Right atrium auricular region (tissue), 2 donors: ENCODE measurements around the gene DOLPP1. TPM values are rescaled to one million over a fixed set of nuclear protein-coding genes. Genes with fewer than 3 reads are reported as not detected.

Experiments
- DNase-seq: peaks from one replicate; pipeline ENCODE4 v3.0.0-alpha.2; 2019; ENCODE audit warnings: low spot score
- H3K27ac ChIP-seq, 2 donors: fragments of 200-600 bp; sonication (generic); 1 replicate in 1 of 2; 2 replicates in 1 of 2; pipeline ENCODE4 v1.5.1; 2016 to 2019
- H3K27me3 ChIP-seq, 2 donors: fragments of 200-600 bp; sonication (generic); one replicate each; pipeline versions ENCODE4 v1.5.1 to v1.6.0; 2017 to 2019
- H3K36me3 ChIP-seq: fragments of 200-600 bp; sonication (generic); one replicate; pipeline ENCODE4 v1.5.1; 2016
- H3K4me1 ChIP-seq, 2 donors: fragments of 200-600 bp; sonication (generic); one replicate each; pipeline versions ENCODE4 v1.5.1 to v1.6.0; 2017 to 2019
- H3K4me3 ChIP-seq, 2 donors: fragments of 200-600 bp; sonication (generic); 1 replicate in 1 of 2; 2 replicates in 1 of 2; pipeline ENCODE4 v1.5.1; 2017 to 2019; ENCODE audit warnings: mild to moderate bottlenecking in 1 of 2, moderate library complexity in 1 of 2
- H3K9me3 ChIP-seq, 2 donors: fragments of 200-600 bp; sonication (generic); one replicate each; pipeline ENCODE4 v1.5.1; 2019
- total RNA-seq, 2 donors: library from RNA; depleted of rRNA; stranded (reverse); fragments of >200 nt; gene quantifications; one replicate each; pipeline ENCODE4 v1.1.0, GENCODE V29; 2016
- TF ChIP-seq, protein P1 (sequence below), 2 donors: fragments of 200-600 bp; sonication (generic); IDR thresholded peaks; one replicate each; pipeline ENCODE4 v1.5.1; 2019; ENCODE audit warnings: antibody characterized with exemption in 2 of 2

DOLPP1 gene
- total RNA-seq, 2 donors from 2014 or later: 4.8 to 5.4 TPM

DNA sequence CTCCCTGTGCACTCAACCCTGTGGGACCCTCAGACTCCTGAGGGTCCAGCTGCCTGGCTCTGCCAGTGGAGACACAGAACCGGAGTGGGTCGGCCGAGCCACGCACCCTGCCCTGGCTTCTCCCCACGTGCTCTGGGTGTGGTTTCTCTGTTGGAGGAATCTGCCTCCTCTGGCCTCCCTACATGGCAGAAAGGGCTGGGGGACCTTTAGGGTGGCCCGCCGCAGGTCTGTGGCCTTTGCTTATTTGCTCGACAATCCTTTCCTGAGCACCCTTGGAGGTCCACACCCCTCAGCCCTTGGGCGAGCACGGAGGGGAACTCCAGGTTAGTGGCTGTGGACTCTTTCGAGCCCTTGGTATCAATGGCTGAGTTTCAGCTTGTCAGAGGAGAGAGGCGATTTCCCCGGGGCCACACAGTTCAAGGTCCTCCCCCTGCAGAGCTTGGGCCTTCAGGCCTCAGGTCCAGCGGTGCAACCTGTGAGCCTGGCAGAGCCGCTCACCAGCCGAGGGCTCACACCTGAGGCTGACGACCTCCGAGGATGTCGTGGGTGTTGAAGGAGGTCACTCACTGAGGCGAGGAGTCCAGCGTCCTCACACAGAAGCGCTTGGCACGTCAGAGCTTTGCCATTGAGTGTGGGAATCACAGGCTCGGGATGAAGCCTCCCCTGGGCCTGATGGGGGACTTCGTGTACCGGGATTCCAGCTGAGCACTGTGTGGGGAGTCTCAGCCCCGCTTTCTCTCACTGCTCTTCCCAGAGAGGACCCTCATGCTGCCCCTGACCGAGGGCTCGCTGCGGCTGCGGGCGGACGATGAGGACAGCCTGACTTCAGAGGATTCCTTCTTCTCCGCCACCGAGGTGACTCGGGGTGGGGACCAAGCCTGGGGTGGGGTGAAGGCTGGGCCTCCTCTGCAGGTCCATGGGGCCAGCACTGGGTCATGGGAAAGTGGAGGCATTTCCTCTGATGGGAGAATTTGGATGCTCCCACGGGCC, 20.8 kb upstream of the DOLPP1 start:
- no peak overlapping the region for H3K27ac ChIP-seq
- no peaks in the 10 kb centered on the region for H3K27me3 ChIP-seq
- no peaks in the 10 kb centered on the region for H3K9me3 ChIP-seq
- H3K4me3 ChIP-seq: no peak overlapping the region
- peaks cover 68% of the 10 kb centered on the region for H3K36me3 ChIP-seq
- no peak for DNase-seq
- TF ChIP-seq, protein P1, sequence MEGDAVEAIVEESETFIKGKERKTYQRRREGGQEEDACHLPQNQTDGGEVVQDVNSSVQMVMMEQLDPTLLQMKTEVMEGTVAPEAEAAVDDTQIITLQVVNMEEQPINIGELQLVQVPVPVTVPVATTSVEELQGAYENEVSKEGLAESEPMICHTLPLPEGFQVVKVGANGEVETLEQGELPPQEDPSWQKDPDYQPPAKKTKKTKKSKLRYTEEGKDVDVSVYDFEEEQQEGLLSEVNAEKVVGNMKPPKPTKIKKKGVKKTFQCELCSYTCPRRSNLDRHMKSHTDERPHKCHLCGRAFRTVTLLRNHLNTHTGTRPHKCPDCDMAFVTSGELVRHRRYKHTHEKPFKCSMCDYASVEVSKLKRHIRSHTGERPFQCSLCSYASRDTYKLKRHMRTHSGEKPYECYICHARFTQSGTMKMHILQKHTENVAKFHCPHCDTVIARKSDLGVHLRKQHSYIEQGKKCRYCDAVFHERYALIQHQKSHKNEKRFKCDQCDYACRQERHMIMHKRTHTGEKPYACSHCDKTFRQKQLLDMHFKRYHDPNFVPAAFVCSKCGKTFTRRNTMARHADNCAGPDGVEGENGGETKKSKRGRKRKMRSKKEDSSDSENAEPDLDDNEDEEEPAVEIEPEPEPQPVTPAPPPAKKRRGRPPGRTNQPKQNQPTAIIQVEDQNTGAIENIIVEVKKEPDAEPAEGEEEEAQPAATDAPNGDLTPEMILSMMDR (IDR thresholded peaks at IDR 0.05): no peak
- H3K4me1 ChIP-seq: no peaks in the 10 kb centered on the region

DNA sequence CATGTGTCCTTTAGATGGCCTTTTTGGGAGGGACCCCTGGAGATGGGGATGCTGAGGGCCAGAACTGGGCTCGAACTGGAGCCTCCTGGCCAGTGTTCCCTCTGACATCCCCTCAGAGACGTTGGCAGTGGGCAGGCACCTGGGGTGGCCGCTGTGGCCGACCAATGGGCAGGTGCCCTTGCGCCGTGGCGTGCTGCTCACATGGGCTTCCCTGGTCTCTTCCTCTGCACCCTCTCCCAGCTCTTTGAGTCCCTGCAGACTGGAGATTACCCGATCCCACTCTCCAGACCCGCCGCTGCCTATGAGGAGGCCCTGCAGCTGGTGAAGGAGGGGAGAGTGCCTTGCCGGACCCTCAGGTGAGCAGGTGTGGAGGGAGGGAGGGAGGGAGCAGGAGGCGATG, 19.9 kb upstream of the DOLPP1 start:
- Histone ChIP-seq H3K9me3 (no peaks in the 10 kb centered on the region), H3K4me1 (no peaks in the 10 kb centered on the region), H3K4me3 (no peak overlapping the region), H3K27ac (no peak overlapping the region), H3K36me3 (peaks cover 77% of the 10 kb centered on the region), H3K27me3 (no peaks in the 10 kb centered on the region)
- no peak for DNase-seq
- TF ChIP-seq, protein P1 (IDR thresholded peaks at IDR 0.05): no peak

DNA sequence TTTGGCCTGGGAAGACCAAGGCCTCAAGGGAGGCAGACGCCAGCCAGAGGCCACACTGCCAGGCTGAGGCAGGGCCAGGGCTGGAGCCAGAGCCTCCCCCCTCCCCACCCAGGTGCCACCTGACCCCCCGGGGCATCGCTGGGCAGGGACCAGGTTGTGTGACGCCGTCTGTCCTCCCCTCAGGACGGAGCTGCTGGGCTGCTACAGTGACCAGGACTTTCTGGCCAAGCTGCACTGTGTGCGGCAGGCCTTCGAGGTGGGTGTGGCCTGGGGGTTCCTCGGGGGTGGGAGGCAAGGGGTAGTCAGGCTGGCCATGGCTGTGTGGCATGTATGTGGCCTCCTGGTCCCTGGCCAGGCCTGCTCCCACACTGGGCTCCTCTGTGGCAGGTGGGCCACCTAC, 17.9 kb upstream of the DOLPP1 start:
- Histone ChIP-seq H3K27me3 (no peaks in the 10 kb centered on the region), H3K27ac (no peak overlapping the region), H3K4me1 (no peaks in the 10 kb centered on the region), H3K36me3 (peaks cover 78% of the 10 kb centered on the region), H3K4me3 (no peak overlapping the region), H3K9me3 (no peaks in the 10 kb centered on the region)
- TF ChIP-seq, protein P1 (IDR thresholded peaks at IDR 0.05): no peak
- DNase-seq: no peak

DNA sequence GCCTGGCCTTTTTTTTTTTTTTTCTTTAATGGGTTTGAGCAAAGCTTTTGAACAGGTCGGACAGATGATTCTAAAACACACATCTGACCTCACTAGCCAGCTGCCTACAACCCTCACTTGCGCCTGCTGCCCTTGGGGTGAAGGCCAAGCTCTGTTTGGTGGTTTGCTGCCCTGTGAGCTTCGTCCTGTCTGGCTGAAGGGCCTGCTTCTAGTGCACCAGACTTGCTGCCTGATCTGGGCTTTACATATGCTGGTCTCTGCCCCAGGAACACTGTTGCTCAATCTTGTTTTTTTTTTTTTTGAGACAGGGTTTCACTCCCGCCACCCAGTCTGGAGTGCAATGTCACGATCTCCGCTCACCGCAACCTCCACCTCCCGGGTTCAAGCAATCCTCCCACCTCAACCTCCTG, 16.4 kb upstream of the DOLPP1 start:
- Histone ChIP-seq H3K4me1 (peaks cover 0 to 11% of the 10 kb centered on the region in 2 donors), H3K27me3 (no peaks in the 10 kb centered on the region), H3K27ac (no peak overlapping the region), H3K9me3 (no peaks in the 10 kb centered on the region), H3K36me3 (peaks cover 77% of the 10 kb centered on the region), H3K4me3 (no peak overlapping the region)
- no peak for DNase-seq
- TF ChIP-seq, protein P1 (IDR thresholded peaks at IDR 0.05): no peak

DNA sequence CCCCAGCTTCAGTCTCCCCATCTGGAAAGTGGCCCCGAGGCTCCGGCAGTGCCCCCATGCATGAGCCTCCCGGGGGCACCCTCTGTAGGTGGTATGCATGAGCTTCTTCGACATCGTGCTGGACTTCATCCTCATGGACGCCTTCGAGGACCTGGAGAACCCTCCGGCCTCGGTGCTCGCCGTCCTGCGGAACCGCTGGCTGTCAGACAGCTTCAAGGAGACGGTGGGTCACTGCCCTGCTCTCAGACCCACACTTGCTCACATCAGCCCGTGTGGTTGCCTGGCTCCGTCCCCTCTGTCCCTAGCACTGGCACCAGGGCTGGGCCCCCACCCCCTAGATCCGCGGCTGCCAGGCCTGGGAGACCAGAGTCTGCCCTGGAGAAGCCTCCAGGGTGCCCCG, 12.8 kb upstream of the DOLPP1 start:
- Histone ChIP-seq H3K4me1 (peaks cover 0 to 19% of the 10 kb centered on the region in 2 donors), H3K27me3 (no peaks in the 10 kb centered on the region), H3K27ac (no peak overlapping the region), H3K4me3 (no peak overlapping the region), H3K9me3 (no peaks in the 10 kb centered on the region), H3K36me3 (peaks cover 42% of the 10 kb centered on the region)
- DNase-seq: no peak
- TF ChIP-seq, protein P1 (IDR thresholded peaks at IDR 0.05): no peak
